GM12892 (cell line): ENCODE results near the gene RNPEP.

Experiments
- POLR2A ChIP-seq: IDR thresholded peaks from 2 replicates; pipeline ENCODE4 v1.6.1; 2011; ENCODE audit warnings: low read depth, low read length, control low read depth
- POLR2AphosphoS5 ChIP-seq: IDR thresholded peaks from 2 replicates; pipeline ENCODE4 v1.6.1; 2011; ENCODE audit warnings: low read depth, low read length, control low read depth

DNA sequence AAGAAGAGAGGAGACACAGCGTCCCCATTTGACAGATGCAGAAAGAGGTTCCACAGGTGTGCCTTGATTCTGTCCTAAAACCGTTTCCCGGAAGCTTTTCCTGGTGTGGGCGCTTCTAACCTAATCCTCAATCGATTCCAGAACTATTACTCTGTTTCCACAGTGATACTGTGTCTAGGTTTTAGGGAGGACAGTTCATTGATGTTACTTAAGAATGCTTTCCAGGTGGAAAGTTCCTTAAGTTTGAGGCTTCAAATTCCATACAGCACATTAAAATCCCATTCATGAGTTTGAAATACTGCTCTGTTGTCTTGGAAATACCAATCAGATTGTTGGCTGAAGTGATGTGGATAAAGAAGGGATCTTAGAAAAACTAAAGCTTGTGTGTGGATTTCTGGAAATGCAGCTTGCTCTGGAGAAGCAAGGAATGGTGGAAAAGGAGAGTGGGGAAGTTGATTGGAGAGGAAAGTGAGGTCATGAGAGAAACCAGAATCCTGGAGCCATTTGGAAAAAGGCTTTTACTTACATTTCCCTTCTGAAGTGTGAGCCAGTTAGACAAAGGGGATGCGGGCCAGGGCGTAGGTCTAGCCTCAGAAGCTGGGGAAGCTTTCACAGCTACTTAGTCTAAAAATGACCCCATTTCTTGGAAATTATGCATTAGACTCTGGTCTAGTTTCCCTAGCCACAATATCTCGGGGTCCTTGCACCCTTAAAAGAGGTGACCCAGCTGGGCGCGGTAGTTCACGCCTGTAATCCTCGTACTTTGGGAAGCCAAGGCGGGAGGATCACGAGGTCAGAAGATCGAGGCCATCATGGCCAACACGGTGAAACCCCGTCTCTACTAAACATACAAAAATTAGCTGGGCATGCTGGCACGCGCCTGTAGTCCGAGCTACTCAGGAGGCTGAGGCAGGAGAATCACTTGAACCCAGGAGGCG, 34.6 kb downstream of the RNPEP start:
- TF ChIP-seq POLR2A (no peak), POLR2AphosphoS5 (no peak)
